ENCODE data around the gene GDPD5. TPM values are rescaled to one million over a fixed set of nuclear protein-coding genes. Genes with fewer than 3 reads are reported as not detected.

GDPD5 gene
- total and polyA plus RNA-seq, 10 of the 15 experiments (the other 5 are each of a cell fraction or from before 2014, with no cell fraction given) = 0.10 to 30.0 (median 6.7) TPM

DNA sequence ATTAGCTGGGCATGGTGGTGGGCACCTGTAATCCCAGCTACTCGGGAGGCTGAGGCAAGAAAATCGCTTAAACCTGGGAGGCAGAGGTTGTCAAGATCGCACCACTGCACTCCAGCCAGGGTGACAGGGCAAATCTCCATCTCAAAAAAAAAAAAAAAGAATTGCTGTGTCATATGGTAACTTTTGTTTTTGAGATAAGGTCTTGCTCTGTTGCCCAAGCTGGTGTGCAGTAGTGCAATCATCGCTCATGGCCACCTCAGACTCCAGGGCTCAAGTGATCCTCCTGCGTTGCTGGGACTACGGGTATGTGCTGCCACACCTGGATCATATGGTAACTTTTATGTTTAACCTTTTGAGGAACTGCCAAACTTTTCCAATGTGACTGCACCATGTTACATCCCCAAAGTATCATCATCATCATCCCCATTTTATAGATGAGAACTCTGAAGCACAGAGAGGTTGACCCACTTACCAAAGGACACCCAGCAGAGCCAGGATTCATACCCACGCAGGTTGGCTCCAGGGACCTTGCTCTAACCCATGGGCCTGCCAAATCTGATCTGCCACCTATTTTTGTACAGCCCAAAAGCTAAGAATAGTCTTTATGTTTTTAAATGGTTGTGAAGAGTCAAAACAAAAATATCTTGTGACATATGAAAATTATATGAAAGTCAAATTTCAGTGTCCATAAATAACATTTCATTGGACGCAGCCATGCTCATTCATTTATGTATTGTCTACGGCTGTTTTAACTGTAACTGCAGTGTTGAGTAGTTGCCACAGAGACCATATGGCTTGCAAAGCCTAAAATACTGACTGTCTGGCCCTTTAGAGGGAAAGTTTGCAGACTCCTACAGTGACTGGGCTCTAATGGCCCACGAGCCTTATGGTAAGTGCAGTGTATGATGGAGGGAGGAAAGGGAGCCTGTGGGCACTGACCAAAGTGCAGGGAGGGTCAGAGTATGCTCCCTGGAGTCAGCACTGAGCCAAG, 45.3 kb downstream of the GDPD5 start:
- ATAC-seq = no peak; the same call in 2 of the 3 replicates
- no peak for DNase-seq (ENCODE audit: low read depth, low spot score)
- Histone ChIP-seq H3K9me3 (replicated peaks; ENCODE audit: control insufficient read depth, insufficient read depth, low read length) (no peaks in the 10 kb centered on the region), H4K20me1 (ENCODE audit: control insufficient read depth, insufficient read depth) (no peaks in the 10 kb centered on the region), H3K4me2 (ENCODE audit: control insufficient read depth, insufficient read depth) (no peak overlapping the region), H3K27ac (ENCODE audit: control insufficient read depth, insufficient read depth) (no peak overlapping the region), H3K79me2 (ENCODE audit: control insufficient read depth, insufficient read depth, low read length) (no peaks in the 10 kb centered on the region), H2AFZ (ENCODE audit: control insufficient read depth, low read depth, low read length) (no peak overlapping the region; the same call in 1 of the 2 replicates), H3K27me3 (replicated peaks in 1 of 2; ENCODE audit: control insufficient read depth in 2 of 2, insufficient read depth in 2 of 2, low read length in 1 of 2) (no peaks in the 10 kb centered on the region), H3K4me3 (no peak overlapping the region), H3K9ac (ENCODE audit: control insufficient read depth, insufficient read depth, low read length) (no peak overlapping the region), H3K4me1 (ENCODE audit: control insufficient read depth, insufficient read depth, low read length) (peaks cover 16% of the 10 kb centered on the region), H3K36me3 (ENCODE audit: control insufficient read depth in 2 of 2, insufficient read depth in 2 of 2, low read length in 1 of 2) (no peaks in the 10 kb centered on the region)
- POLR2A ChIA-PET = no interaction called here
- intact Hi-C loops (cut with micrococcal nuclease; ENCODE audit: unreplicated experiment) = no loop called here
- CTCF ChIA-PET = no interaction called here
- RAD21 ChIA-PET (ENCODE audit: unreplicated experiment) = no interaction called here
- no peak for FAIRE-seq
- in situ Hi-C loops (cut with MboI) = no loop called here
- SMC1A ChIA-PET (ENCODE audit: uncharacterized antibody, unreplicated experiment) = interaction anchor here (0.6 kb wide), 1 partner anchor 132 kb away, joined by 3 read pairs; no protein-coding TSS in a partner anchor
- TF ChIP-seq BACH1 (IDR thresholded peaks at IDR 0.05; ENCODE audit: borderline replicate concordance) (0 out of 2 replicates have a peak, but pooled peaks have one; percentile 38), SMARCA5 (IDR thresholded peaks at IDR 0.05) (no peak)
- 47% methylated on average over 10 of the region's 10 CpGs for WGBS (ENCODE audit: insufficient coverage, insufficient replicate concordance, low lambda C conversion rate, missing lambda C conversion rate)
- BruUV-seq (replicated peaks) = no TSS peak

DNA sequence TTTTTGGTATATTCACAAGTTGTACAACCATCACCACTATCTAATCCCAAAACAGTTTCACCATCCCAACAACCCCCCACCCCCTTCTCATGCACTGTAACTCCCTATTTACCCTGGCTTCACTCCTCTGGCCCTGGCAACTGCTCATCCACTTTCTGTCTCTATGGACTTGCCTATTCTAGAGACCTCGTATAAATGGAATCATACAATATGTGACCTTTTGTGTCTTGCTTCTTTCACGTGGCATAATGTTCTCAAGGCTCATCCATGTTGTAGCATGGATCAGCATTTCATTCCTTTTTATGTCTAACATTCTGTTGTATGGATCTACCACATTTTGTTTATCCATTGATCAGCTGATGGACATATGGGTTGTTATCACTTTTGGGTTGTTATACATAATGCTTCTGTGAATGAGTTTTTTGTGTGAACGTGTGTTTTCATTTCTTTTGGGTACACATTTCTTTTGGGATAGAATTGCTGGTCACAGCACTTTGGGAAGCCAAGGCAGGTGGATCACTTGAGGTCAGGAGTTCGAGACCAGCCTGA, 46.1 kb downstream of the GDPD5 start:
- H3K4me3 ChIP-seq = no peak overlapping the region
- TF ChIP-seq E2F4 (IDR thresholded peaks at IDR 0.05; ENCODE audit: low read depth, low read length) = no peak
- TF ChIP-seq ZBED1 (IDR thresholded peaks at IDR 0.05; ENCODE audit: borderline replicate concordance) = no peak
- TF ChIP-seq, protein P1, sequence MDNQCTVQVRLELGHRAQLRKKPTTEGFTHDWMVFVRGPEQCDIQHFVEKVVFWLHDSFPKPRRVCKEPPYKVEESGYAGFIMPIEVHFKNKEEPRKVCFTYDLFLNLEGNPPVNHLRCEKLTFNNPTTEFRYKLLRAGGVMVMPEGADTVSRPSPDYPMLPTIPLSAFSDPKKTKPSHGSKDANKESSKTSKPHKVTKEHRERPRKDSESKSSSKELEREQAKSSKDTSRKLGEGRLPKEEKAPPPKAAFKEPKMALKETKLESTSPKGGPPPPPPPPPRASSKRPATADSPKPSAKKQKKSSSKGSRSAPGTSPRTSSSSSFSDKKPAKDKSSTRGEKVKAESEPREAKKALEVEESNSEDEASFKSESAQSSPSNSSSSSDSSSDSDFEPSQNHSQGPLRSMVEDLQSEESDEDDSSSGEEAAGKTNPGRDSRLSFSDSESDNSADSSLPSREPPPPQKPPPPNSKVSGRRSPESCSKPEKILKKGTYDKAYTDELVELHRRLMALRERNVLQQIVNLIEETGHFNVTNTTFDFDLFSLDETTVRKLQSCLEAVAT (IDR thresholded peaks at IDR 0.05) = no peak
- no peak for TF ChIP-seq KAT2A (conservative IDR thresholded peaks at IDR 0.05; ENCODE audit: control insufficient read depth, low read depth, low read length)
- no peak for TF ChIP-seq EP300 (IDR thresholded peaks at IDR 0.05; ENCODE audit: borderline replicate concordance in 1 of 2, control insufficient read depth in 1 of 2, low read depth in 2 of 2, low read length in 2 of 2)
- TF ChIP-seq, protein P2, sequence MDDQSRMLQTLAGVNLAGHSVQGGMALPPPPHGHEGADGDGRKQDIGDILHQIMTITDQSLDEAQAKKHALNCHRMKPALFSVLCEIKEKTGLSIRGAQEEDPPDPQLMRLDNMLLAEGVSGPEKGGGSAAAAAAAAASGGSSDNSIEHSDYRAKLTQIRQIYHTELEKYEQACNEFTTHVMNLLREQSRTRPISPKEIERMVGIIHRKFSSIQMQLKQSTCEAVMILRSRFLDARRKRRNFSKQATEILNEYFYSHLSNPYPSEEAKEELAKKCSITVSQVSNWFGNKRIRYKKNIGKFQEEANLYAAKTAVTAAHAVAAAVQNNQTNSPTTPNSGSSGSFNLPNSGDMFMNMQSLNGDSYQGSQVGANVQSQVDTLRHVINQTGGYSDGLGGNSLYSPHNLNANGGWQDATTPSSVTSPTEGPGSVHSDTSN (IDR thresholded peaks at IDR 0.05; ENCODE audit: insufficient replicate concordance, low read depth, low read length) = no peak
- no peak for TF ChIP-seq EGR1 (IDR thresholded peaks at IDR 0.05; ENCODE audit: borderline replicate concordance in 1 of 2, low read depth in 2 of 2, low read length in 2 of 2)
- no peak for TF ChIP-seq PML (IDR thresholded peaks at IDR 0.05; ENCODE audit: low read length)
- TF ChIP-seq GATAD2B (conservative IDR thresholded peaks at IDR 0.05; ENCODE audit: low read depth) = no peak

More for the DNA sequence above, 46.1 kb downstream of the GDPD5 start:
- Histone ChIP-seq H2AFZ (ENCODE audit: control insufficient read depth, low read depth, low read length) (no peak overlapping the region), H3K79me2 (ENCODE audit: control insufficient read depth, insufficient read depth, low read length) (no peaks in the 10 kb centered on the region), H3K9me3 (replicated peaks; ENCODE audit: control insufficient read depth, insufficient read depth, low read length) (no peaks in the 10 kb centered on the region), H3K4me2 (ENCODE audit: control insufficient read depth, insufficient read depth) (no peak overlapping the region), H3K27me3 (replicated peaks in 1 of 2; ENCODE audit: control insufficient read depth in 2 of 2, insufficient read depth in 2 of 2, low read length in 1 of 2) (no peaks in the 10 kb centered on the region), H3K36me3 (ENCODE audit: control insufficient read depth in 2 of 2, insufficient read depth in 2 of 2, low read length in 1 of 2) (no peaks in the 10 kb centered on the region), H4K20me1 (ENCODE audit: control insufficient read depth, insufficient read depth) (no peaks in the 10 kb centered on the region), H3K4me1 (ENCODE audit: control insufficient read depth, insufficient read depth, low read length) (peaks cover 20% of the 10 kb centered on the region), H3K9ac (ENCODE audit: control insufficient read depth, insufficient read depth, low read length) (no peak overlapping the region), H3K27ac (ENCODE audit: control insufficient read depth, insufficient read depth) (no peak overlapping the region)
- BruUV-seq (replicated peaks) = no TSS peak
- in situ Hi-C loops (cut with MboI) (no loop called here), intact Hi-C loops (cut with micrococcal nuclease; ENCODE audit: unreplicated experiment) (no loop called here)
- FAIRE-seq (no peak), ATAC-seq (no peak), DNase-seq (ENCODE audit: low read depth, low spot score) (no peak)
- ChIA-PET POLR2A (no interaction called here), RAD21 (ENCODE audit: unreplicated experiment) (no interaction called here), CTCF (no interaction called here), SMC1A (ENCODE audit: uncharacterized antibody, unreplicated experiment) (interaction anchor here (1.6 kb wide), 1 partner anchor 9 kb away, joined by 3 read pairs; no protein-coding TSS in a partner anchor)
- 63% methylated on average over 4 of the region's 4 CpGs for WGBS (ENCODE audit: insufficient coverage, insufficient replicate concordance, low lambda C conversion rate, missing lambda C conversion rate)
